B cell (primary cell): ENCODE data around the gene LBHD1.

Experiments
- EZH2 ChIP-seq: IDR thresholded peaks from 2 replicates; pipeline ENCODE4 v1.6.1; 2012; ENCODE audit warnings: borderline replicate concordance, low read depth, mild to moderate bottlenecking, moderate library complexity, low read length; ENCODE audit not compliant: insufficient read depth, poor library complexity, severe bottlenecking
- TF ChIP-seq, protein P1 (sequence below): fragments of 200-600 bp; IDR thresholded peaks from one replicate; pipeline ENCODE4 v1.8.0; 2022; ENCODE audit warnings: antibody characterized with exemption, mild to moderate bottlenecking

GRCh38 chr11:62682518-62682917 is 10.5 kb upstream of the LBHD1 start:
- TF ChIP-seq, protein P1, sequence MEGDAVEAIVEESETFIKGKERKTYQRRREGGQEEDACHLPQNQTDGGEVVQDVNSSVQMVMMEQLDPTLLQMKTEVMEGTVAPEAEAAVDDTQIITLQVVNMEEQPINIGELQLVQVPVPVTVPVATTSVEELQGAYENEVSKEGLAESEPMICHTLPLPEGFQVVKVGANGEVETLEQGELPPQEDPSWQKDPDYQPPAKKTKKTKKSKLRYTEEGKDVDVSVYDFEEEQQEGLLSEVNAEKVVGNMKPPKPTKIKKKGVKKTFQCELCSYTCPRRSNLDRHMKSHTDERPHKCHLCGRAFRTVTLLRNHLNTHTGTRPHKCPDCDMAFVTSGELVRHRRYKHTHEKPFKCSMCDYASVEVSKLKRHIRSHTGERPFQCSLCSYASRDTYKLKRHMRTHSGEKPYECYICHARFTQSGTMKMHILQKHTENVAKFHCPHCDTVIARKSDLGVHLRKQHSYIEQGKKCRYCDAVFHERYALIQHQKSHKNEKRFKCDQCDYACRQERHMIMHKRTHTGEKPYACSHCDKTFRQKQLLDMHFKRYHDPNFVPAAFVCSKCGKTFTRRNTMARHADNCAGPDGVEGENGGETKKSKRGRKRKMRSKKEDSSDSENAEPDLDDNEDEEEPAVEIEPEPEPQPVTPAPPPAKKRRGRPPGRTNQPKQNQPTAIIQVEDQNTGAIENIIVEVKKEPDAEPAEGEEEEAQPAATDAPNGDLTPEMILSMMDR = no peak
- no peak for TF ChIP-seq EZH2
